WTC11 (cell line): ENCODE results near the gene PCNA. TPM values are rescaled to one million over a fixed set of nuclear protein-coding genes. Genes with fewer than 3 reads are reported as not detected.

Source experiments
- ATAC-seq: fragments of 200-7000 bp; cut with Tn5 transposase; 2 replicates; pipeline ENCODE4 v1.10.0; 2021; ENCODE audit warnings: mild to moderate bottlenecking, moderate library complexity
- CTCF ChIA-PET: fragments of 300-600 bp; sonication (Branson Sonifier 250); formaldehyde crosslinking; loops from one replicate; lab custom pipeline; 2021; ENCODE audit warnings: antibody characterized with exemption; lab: Charles Lee
- POLR2A ChIA-PET: fragments of 350-600 bp; sonication (Branson Sonifier 250); formaldehyde crosslinking; loops from one replicate; lab custom pipeline; 2021; ENCODE audit warnings: antibody characterized with exemption; lab: Charles Lee
- DNase-seq: peaks from one replicate; pipeline ENCODE4 v3.0.0; 2021; ENCODE audit warnings: low spot score
- H3K27ac Mint-ChIP-seq: 2 replicates; pipeline ENCODE4 v1.8.0; 2021; ENCODE audit warnings: mixed read lengths
- H3K27me3 Mint-ChIP-seq: 2 replicates; pipeline ENCODE4 v1.8.0; 2021; ENCODE audit warnings: low read depth, mild to moderate bottlenecking, moderate library complexity, mixed read lengths
- H3K36me3 Mint-ChIP-seq: 2 replicates; pipeline ENCODE4 v1.8.0; 2021; ENCODE audit warnings: mixed read lengths
- H3K4me1 Mint-ChIP-seq: 2 replicates; pipeline ENCODE4 v1.8.0; 2022; ENCODE audit warnings: mixed read lengths
- H3K4me3 Mint-ChIP-seq: 2 replicates; pipeline ENCODE4 v1.8.0; 2021; ENCODE audit warnings: mild to moderate bottlenecking, moderate library complexity, mixed read lengths
- H3K9me3 Mint-ChIP-seq: 2 replicates; pipeline ENCODE4 v1.8.0; 2021; ENCODE audit warnings: mixed read lengths
- ETV6 ChIP-seq: sonication (generic); formaldehyde crosslinking; IDR thresholded peaks from 2 replicates; pipeline ENCODE4 v1.8.1; 2022; ENCODE audit warnings: mild to moderate bottlenecking, missing genetic modification reagents
- GRHL2 ChIP-seq: fragments of 250-450 bp; sonication (Bioruptor Pico); IDR thresholded peaks from 2 replicates; pipeline ENCODE4 v1.8.0; 2022; ENCODE audit warnings: mild to moderate bottlenecking, moderate library complexity; ENCODE audit not compliant: insufficient replicate concordance, severe bottlenecking
- GTF2I ChIP-seq: fragments of 250-450 bp; sonication (Bioruptor Pico); conservative IDR thresholded peaks from 2 replicates; pipeline ENCODE4 v1.4.0; 2021; ENCODE audit warnings: mild to moderate bottlenecking
- NFYB ChIP-seq: sonication (generic); formaldehyde crosslinking; conservative IDR thresholded peaks from 2 replicates; pipeline ENCODE4 v1.8.0; 2022; ENCODE audit warnings: low read depth, missing genetic modification reagents
- OVOL2 ChIP-seq: fragments of 250-450 bp; sonication (Bioruptor Pico); IDR thresholded peaks from 2 replicates; pipeline ENCODE4 v1.9.0; 2021; ENCODE audit warnings: mild to moderate bottlenecking, borderline replicate concordance
- SOX15 ChIP-seq: fragments of 250-450 bp; sonication (Bioruptor Pico); IDR thresholded peaks from 2 replicates; pipeline ENCODE4 v1.9.0; 2021; ENCODE audit warnings: mild to moderate bottlenecking
- SP1 ChIP-seq: sonication (generic); formaldehyde crosslinking; conservative IDR thresholded peaks from 2 replicates; pipeline ENCODE4 v1.8.1; 2022; ENCODE audit warnings: missing genetic modification reagents
- TEAD1 ChIP-seq: sonication (generic); formaldehyde crosslinking; IDR thresholded peaks from 2 replicates; pipeline ENCODE4 v1.8.0; 2022; ENCODE audit warnings: mild to moderate bottlenecking, missing genetic modification reagents
- TEAD4 ChIP-seq: sonication (generic); formaldehyde crosslinking; IDR thresholded peaks from 2 replicates; pipeline ENCODE4 v1.8.0; 2022; ENCODE audit warnings: mild to moderate bottlenecking, missing genetic modification reagents
- ZBTB21 ChIP-seq: sonication (generic); formaldehyde crosslinking; IDR thresholded peaks from 2 replicates; pipeline ENCODE4 v1.8.1; 2023; ENCODE audit warnings: mild to moderate bottlenecking, missing genetic modification reagents, borderline replicate concordance
- ZNF219 ChIP-seq: sonication (generic); formaldehyde crosslinking; IDR thresholded peaks from 2 replicates; pipeline ENCODE4 v1.8.0; 2023; ENCODE audit warnings: missing genetic modification reagents, mild to moderate bottlenecking, borderline replicate concordance
- ZNF396 ChIP-seq: fragments of 250-450 bp; sonication (Bioruptor Pico); IDR thresholded peaks from 2 replicates; pipeline ENCODE4 v1.8.0; 2021; ENCODE audit warnings: mild to moderate bottlenecking, moderate library complexity, borderline replicate concordance
- total RNA-seq: library from RNA; stranded (reverse); gene quantifications from 3 replicates; pipeline ENCODE4 v1.2.3, GENCODE V29; 2021
- TF ChIP-seq, protein P1 (sequence below): sonication (generic); formaldehyde crosslinking; IDR thresholded peaks from 2 replicates; pipeline ENCODE4 v1.8.1; 2023; ENCODE audit warnings: mild to moderate bottlenecking, missing genetic modification reagents
- TF ChIP-seq, protein P2 (sequence below): sonication (generic); formaldehyde crosslinking; IDR thresholded peaks from 2 replicates; pipeline ENCODE4 v1.8.0; 2023; ENCODE audit warnings: mild to moderate bottlenecking, missing genetic modification reagents
- TF ChIP-seq, protein P3 (sequence below): fragments of 250-450 bp; sonication (Bioruptor Pico); IDR thresholded peaks from 2 replicates; pipeline ENCODE4 v1.9.0; 2021; ENCODE audit warnings: mild to moderate bottlenecking
- TF ChIP-seq, protein P4 (sequence below): sonication (generic); formaldehyde crosslinking; IDR thresholded peaks from 2 replicates; pipeline ENCODE4 v1.8.1; 2023; ENCODE audit warnings: mild to moderate bottlenecking, missing genetic modification reagents, borderline replicate concordance
- TF ChIP-seq, protein P5 (sequence below): sonication (generic); formaldehyde crosslinking; IDR thresholded peaks from 2 replicates; pipeline ENCODE4 v1.8.1; 2023; ENCODE audit warnings: mild to moderate bottlenecking, missing genetic modification reagents, moderate library complexity
- TF ChIP-seq, protein P6 (sequence below): sonication (generic); formaldehyde crosslinking; IDR thresholded peaks from 2 replicates; pipeline ENCODE4 v1.8.1; 2022; ENCODE audit warnings: missing genetic modification reagents, borderline replicate concordance
- TF ChIP-seq, protein P7 (sequence below): fragments of 250-450 bp; sonication (Bioruptor Pico); IDR thresholded peaks from 2 replicates; pipeline ENCODE4 v1.9.0; 2021; ENCODE audit warnings: mild to moderate bottlenecking, borderline replicate concordance

PCNA gene
- total RNA-seq, 1 experiment from 2014 or later = 262 TPM

DNA sequence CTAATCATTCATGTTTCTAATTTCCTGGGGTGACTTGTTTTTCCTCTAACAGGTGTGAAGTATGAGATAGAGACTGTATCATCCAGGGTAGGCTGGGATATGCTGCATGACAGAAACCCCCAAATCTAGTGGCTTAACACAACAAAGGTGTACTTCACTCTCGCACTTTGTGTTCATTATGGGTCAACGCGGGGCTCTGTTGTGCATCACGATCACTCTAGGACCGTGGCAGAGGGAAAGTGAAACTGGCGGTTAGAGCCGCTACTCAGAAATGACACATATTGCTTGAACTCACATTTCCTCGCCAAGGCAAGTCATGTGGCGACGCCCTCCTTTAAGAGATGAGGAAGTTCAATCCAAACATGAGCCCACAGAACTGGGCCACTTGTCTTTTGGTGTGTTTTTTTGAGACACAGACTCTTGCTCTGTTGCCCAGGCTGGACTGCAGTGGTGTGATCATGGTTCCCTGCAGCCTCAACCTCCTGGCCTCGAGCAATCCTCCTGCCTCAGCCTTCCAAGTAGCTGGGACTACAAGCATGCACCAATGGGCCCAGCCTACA lies 41.3 kb downstream of the PCNA start (continued):
- TF ChIP-seq TEAD1 (no peak), GRHL2 (CRISPR knock-in tag) (no peak)

DNA sequence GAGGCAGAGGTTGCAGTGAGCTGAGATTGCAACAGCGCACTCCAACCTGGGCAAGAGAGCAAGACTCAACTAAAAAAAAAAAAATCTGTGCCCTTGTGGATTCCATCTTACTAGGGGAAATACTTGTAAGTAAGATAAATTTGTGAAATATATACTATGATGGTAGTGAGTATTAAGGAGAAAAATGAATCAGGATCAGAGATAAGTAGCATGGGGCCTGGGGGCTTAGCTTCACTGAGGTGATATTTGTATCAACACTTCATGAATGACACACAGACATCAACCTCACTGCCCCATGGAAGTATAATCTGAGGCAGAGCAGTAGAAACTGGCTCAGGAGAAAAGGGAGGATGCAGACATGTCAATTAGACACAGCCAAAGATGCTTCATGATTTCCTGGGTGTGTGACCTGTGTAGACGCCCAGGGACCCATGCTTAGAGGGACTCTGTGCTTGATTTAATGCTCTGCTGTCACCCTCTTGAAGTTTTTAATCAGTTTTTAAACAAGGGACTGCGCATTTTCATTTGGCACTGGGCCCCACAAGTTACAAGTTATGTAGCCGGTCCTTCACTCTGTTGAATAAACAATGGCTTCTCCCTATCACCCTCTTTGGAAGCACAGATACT lies 41.9 kb downstream of the PCNA start:
- Mint-ChIP-seq H3K4me1 (peaks cover 16% of the 10 kb centered on the region), H3K36me3 (no peaks in the 10 kb centered on the region), H3K4me3 (no peak overlapping the region), H3K27ac (no peak overlapping the region), H3K9me3 (no peaks in the 10 kb centered on the region), H3K27me3 (no peaks in the 10 kb centered on the region)
- ATAC-seq (no peak), DNase-seq (no peak)
- CTCF ChIA-PET = no interaction called here
- POLR2A ChIA-PET = no interaction called here
- TF ChIP-seq SOX15 = no peak
- no peak for TF ChIP-seq ZBTB21 (CRISPR knock-in tag)
- TF ChIP-seq, protein P1, sequence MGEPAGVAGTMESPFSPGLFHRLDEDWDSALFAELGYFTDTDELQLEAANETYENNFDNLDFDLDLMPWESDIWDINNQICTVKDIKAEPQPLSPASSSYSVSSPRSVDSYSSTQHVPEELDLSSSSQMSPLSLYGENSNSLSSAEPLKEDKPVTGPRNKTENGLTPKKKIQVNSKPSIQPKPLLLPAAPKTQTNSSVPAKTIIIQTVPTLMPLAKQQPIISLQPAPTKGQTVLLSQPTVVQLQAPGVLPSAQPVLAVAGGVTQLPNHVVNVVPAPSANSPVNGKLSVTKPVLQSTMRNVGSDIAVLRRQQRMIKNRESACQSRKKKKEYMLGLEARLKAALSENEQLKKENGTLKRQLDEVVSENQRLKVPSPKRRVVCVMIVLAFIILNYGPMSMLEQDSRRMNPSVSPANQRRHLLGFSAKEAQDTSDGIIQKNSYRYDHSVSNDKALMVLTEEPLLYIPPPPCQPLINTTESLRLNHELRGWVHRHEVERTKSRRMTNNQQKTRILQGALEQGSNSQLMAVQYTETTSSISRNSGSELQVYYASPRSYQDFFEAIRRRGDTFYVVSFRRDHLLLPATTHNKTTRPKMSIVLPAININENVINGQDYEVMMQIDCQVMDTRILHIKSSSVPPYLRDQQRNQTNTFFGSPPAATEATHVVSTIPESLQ (CRISPR knock-in tag) = no peak
- TF ChIP-seq GTF2I (CRISPR knock-in tag) = no peak
- TF ChIP-seq SP1 (CRISPR knock-in tag) = no peak
- TF ChIP-seq, protein P2, sequence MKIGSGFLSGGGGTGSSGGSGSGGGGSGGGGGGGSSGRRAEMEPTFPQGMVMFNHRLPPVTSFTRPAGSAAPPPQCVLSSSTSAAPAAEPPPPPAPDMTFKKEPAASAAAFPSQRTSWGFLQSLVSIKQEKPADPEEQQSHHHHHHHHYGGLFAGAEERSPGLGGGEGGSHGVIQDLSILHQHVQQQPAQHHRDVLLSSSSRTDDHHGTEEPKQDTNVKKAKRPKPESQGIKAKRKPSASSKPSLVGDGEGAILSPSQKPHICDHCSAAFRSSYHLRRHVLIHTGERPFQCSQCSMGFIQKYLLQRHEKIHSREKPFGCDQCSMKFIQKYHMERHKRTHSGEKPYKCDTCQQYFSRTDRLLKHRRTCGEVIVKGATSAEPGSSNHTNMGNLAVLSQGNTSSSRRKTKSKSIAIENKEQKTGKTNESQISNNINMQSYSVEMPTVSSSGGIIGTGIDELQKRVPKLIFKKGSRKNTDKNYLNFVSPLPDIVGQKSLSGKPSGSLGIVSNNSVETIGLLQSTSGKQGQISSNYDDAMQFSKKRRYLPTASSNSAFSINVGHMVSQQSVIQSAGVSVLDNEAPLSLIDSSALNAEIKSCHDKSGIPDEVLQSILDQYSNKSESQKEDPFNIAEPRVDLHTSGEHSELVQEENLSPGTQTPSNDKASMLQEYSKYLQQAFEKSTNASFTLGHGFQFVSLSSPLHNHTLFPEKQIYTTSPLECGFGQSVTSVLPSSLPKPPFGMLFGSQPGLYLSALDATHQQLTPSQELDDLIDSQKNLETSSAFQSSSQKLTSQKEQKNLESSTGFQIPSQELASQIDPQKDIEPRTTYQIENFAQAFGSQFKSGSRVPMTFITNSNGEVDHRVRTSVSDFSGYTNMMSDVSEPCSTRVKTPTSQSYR (CRISPR knock-in tag) = no peak
- TF ChIP-seq, protein P3, sequence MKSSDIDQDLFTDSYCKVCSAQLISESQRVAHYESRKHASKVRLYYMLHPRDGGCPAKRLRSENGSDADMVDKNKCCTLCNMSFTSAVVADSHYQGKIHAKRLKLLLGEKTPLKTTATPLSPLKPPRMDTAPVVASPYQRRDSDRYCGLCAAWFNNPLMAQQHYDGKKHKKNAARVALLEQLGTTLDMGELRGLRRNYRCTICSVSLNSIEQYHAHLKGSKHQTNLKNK (CRISPR knock-in tag) = no peak
- TF ChIP-seq ETV6 = no peak
- TF ChIP-seq ZNF219 (CRISPR knock-in tag) = no peak
- no peak for TF ChIP-seq NFYB (CRISPR knock-in tag)
- no peak for TF ChIP-seq TEAD4 (CRISPR knock-in tag)
- TF ChIP-seq, protein P4, sequence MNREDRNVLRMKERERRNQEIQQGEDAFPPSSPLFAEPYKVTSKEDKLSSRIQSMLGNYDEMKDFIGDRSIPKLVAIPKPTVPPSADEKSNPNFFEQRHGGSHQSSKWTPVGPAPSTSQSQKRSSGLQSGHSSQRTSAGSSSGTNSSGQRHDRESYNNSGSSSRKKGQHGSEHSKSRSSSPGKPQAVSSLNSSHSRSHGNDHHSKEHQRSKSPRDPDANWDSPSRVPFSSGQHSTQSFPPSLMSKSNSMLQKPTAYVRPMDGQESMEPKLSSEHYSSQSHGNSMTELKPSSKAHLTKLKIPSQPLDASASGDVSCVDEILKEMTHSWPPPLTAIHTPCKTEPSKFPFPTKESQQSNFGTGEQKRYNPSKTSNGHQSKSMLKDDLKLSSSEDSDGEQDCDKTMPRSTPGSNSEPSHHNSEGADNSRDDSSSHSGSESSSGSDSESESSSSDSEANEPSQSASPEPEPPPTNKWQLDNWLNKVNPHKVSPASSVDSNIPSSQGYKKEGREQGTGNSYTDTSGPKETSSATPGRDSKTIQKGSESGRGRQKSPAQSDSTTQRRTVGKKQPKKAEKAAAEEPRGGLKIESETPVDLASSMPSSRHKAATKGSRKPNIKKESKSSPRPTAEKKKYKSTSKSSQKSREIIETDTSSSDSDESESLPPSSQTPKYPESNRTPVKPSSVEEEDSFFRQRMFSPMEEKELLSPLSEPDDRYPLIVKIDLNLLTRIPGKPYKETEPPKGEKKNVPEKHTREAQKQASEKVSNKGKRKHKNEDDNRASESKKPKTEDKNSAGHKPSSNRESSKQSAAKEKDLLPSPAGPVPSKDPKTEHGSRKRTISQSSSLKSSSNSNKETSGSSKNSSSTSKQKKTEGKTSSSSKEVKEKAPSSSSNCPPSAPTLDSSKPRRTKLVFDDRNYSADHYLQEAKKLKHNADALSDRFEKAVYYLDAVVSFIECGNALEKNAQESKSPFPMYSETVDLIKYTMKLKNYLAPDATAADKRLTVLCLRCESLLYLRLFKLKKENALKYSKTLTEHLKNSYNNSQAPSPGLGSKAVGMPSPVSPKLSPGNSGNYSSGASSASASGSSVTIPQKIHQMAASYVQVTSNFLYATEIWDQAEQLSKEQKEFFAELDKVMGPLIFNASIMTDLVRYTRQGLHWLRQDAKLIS (CRISPR knock-in tag) = no peak
- TF ChIP-seq, protein P5, sequence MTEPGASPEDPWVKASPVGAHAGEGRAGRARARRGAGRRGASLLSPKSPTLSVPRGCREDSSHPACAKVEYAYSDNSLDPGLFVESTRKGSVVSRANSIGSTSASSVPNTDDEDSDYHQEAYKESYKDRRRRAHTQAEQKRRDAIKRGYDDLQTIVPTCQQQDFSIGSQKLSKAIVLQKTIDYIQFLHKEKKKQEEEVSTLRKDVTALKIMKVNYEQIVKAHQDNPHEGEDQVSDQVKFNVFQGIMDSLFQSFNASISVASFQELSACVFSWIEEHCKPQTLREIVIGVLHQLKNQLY = no peak
- TF ChIP-seq, protein P6, sequence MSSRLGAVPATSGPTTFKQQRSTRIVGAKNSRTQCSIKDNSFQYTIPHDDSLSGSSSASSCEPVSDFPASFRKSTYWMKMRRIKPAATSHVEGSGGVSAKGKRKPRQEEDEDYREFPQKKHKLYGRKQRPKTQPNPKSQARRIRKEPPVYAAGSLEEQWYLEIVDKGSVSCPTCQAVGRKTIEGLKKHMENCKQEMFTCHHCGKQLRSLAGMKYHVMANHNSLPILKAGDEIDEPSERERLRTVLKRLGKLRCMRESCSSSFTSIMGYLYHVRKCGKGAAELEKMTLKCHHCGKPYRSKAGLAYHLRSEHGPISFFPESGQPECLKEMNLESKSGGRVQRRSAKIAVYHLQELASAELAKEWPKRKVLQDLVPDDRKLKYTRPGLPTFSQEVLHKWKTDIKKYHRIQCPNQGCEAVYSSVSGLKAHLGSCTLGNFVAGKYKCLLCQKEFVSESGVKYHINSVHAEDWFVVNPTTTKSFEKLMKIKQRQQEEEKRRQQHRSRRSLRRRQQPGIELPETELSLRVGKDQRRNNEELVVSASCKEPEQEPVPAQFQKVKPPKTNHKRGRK (CRISPR knock-in tag) = no peak
- TF ChIP-seq, protein P7, sequence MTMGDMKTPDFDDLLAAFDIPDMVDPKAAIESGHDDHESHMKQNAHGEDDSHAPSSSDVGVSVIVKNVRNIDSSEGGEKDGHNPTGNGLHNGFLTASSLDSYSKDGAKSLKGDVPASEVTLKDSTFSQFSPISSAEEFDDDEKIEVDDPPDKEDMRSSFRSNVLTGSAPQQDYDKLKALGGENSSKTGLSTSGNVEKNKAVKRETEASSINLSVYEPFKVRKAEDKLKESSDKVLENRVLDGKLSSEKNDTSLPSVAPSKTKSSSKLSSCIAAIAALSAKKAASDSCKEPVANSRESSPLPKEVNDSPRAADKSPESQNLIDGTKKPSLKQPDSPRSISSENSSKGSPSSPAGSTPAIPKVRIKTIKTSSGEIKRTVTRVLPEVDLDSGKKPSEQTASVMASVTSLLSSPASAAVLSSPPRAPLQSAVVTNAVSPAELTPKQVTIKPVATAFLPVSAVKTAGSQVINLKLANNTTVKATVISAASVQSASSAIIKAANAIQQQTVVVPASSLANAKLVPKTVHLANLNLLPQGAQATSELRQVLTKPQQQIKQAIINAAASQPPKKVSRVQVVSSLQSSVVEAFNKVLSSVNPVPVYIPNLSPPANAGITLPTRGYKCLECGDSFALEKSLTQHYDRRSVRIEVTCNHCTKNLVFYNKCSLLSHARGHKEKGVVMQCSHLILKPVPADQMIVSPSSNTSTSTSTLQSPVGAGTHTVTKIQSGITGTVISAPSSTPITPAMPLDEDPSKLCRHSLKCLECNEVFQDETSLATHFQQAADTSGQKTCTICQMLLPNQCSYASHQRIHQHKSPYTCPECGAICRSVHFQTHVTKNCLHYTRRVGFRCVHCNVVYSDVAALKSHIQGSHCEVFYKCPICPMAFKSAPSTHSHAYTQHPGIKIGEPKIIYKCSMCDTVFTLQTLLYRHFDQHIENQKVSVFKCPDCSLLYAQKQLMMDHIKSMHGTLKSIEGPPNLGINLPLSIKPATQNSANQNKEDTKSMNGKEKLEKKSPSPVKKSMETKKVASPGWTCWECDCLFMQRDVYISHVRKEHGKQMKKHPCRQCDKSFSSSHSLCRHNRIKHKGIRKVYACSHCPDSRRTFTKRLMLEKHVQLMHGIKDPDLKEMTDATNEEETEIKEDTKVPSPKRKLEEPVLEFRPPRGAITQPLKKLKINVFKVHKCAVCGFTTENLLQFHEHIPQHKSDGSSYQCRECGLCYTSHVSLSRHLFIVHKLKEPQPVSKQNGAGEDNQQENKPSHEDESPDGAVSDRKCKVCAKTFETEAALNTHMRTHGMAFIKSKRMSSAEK (CRISPR knock-in tag) = no peak
- TF ChIP-seq OVOL2 (CRISPR knock-in tag) = no peak
- no peak for TF ChIP-seq ZNF396 (CRISPR knock-in tag)
